ENCODE data around the gene ERC1.

ERC1 gene

DNA sequence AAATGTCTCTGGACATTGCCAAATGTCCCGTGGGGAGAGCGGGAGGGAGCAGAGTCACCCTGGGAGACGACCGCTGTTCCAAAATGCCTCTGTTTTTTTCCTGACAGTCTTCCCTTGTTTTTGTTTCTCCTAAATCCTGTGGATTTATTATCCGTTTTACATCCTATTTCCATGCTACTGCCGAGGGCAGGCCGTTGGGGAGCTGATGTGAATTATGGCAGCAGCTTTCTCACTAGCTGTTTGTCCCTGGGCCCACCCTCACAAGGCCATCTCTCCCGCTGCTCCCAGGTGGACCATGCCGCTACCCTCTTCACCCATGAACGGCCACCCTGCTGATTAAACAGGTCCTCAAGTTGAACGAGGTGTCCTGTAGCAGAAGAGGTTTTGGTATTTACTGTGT is 548.1 kb downstream of the ERC1 start:
- peaks cover 15% of the 10 kb centered on the region for H3F3A ChIP-seq (ENCODE audit: insufficient read depth, low read length)
- peaks cover 21% of the 10 kb centered on the region for H3K4me1 ChIP-seq (ENCODE audit: low read length)
- H3K9ac ChIP-seq (ENCODE audit: low read length), result no peak overlapping the region
- H3K4me3 ChIP-seq (ENCODE audit: low read length), result no peak overlapping the region
- H2AFZ ChIP-seq (ENCODE audit: low read length), result no peak overlapping the region
- TF ChIP-seq EZH2 (optimal IDR thresholded peaks at IDR 0.05; ENCODE audit: low read depth, low read length) (no peak), EZH2phosphoT487 (IDR thresholded peaks at IDR 0.05; ENCODE audit: low read length) (no peak)
- TF ChIP-seq, protein P1, sequence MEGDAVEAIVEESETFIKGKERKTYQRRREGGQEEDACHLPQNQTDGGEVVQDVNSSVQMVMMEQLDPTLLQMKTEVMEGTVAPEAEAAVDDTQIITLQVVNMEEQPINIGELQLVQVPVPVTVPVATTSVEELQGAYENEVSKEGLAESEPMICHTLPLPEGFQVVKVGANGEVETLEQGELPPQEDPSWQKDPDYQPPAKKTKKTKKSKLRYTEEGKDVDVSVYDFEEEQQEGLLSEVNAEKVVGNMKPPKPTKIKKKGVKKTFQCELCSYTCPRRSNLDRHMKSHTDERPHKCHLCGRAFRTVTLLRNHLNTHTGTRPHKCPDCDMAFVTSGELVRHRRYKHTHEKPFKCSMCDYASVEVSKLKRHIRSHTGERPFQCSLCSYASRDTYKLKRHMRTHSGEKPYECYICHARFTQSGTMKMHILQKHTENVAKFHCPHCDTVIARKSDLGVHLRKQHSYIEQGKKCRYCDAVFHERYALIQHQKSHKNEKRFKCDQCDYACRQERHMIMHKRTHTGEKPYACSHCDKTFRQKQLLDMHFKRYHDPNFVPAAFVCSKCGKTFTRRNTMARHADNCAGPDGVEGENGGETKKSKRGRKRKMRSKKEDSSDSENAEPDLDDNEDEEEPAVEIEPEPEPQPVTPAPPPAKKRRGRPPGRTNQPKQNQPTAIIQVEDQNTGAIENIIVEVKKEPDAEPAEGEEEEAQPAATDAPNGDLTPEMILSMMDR (IDR thresholded peaks at IDR 0.05; ENCODE audit: low read length), result no peak
- DNase-seq, result no peak
- no peak overlapping the region for H3K4me2 ChIP-seq (ENCODE audit: low read depth, low read length)
- no peaks in the 10 kb centered on the region for H3K27me3 ChIP-seq (replicated peaks; ENCODE audit: insufficient read depth, low read length)
- peaks cover 4% of the 10 kb centered on the region; the same call in 1 of the 2 replicates for H3K36me3 ChIP-seq (replicated peaks; ENCODE audit: insufficient read depth, low read length)
- no peaks in the 10 kb centered on the region for H3K9me2 ChIP-seq (replicated peaks; ENCODE audit: insufficient read depth, low read length)
- H3K79me2 ChIP-seq (ENCODE audit: low read length), result peaks cover 100% of the 10 kb centered on the region
- peaks cover 9% of the 10 kb centered on the region for H4K20me1 ChIP-seq (ENCODE audit: insufficient read depth, low read length)
- H3K27ac ChIP-seq (ENCODE audit: low read length), result no peak overlapping the region
- H3K9me3 ChIP-seq (replicated peaks; ENCODE audit: insufficient read depth, low read length), result no peaks in the 10 kb centered on the region

DNA sequence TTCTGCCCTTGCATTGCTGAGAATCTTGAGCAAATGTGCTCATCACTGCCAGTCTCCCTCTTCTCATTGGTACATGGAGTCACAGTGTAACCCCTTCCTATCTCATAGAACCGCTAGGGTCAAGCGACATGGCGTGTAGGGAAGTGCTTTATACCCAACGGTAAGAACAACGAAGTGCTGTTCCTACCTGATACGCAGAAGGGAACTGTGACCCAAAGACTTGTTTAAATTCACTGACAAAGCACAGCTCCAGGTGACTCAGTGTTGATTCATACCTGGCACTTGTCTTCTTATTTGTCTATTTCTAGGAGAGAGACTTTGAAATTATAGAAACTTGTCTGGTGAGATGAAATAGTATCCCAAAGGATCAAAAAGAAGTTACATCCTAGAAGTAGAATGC is 549.7 kb downstream of the ERC1 start:
- no peaks in the 10 kb centered on the region for H3K9me2 ChIP-seq (replicated peaks; ENCODE audit: insufficient read depth, low read length)
- TF ChIP-seq EZH2phosphoT487 (IDR thresholded peaks at IDR 0.05; ENCODE audit: low read length) (no peak), EZH2 (optimal IDR thresholded peaks at IDR 0.05; ENCODE audit: low read depth, low read length) (no peak)
- TF ChIP-seq, protein P1 (IDR thresholded peaks at IDR 0.05; ENCODE audit: low read length), result no peak
- H3K27ac ChIP-seq (ENCODE audit: low read length), result no peak overlapping the region
- peaks cover 6% of the 10 kb centered on the region; the same call in 1 of the 2 replicates for H3K36me3 ChIP-seq (replicated peaks; ENCODE audit: insufficient read depth, low read length)
- no peak overlapping the region for H3K4me3 ChIP-seq (ENCODE audit: low read length)
- peaks cover 13% of the 10 kb centered on the region for H3K4me1 ChIP-seq (ENCODE audit: low read length)
- no peaks in the 10 kb centered on the region for H3K27me3 ChIP-seq (replicated peaks; ENCODE audit: insufficient read depth, low read length)
- peaks cover 9% of the 10 kb centered on the region for H4K20me1 ChIP-seq (ENCODE audit: insufficient read depth, low read length)
- no peak overlapping the region for H3K9ac ChIP-seq (ENCODE audit: low read length)
- no peak overlapping the region for H3K4me2 ChIP-seq (ENCODE audit: low read depth, low read length)
- no peak overlapping the region for H2AFZ ChIP-seq (ENCODE audit: low read length)
- no peaks in the 10 kb centered on the region for H3F3A ChIP-seq (ENCODE audit: insufficient read depth, low read length)
- DNase-seq, result no peak
- no peaks in the 10 kb centered on the region for H3K9me3 ChIP-seq (replicated peaks; ENCODE audit: insufficient read depth, low read length)
- peaks cover 100% of the 10 kb centered on the region for H3K79me2 ChIP-seq (ENCODE audit: low read length)

DNA sequence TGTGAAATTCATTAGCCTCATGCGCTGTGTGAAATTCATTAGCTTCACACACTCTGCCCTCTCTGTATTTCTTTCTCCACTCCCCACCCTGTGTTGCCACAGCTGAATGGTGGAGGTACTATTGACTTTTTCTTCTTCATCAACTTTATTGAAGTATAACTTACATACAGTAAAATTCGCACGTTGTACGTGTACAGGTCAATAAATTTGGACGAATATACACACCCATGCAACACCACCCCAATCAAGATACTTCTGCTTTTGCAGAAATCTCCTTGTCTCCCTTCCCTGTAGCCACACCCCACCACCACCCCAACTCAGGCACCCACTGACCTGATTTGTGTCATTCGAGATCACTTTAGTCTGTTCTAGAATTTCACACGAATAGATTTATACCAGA is 551.6 kb downstream of the ERC1 start:
- Histone ChIP-seq H3K36me3 (replicated peaks; ENCODE audit: insufficient read depth, low read length) (peaks cover 15% of the 10 kb centered on the region), H3K4me2 (ENCODE audit: low read depth, low read length) (no peak overlapping the region), H3F3A (ENCODE audit: insufficient read depth, low read length) (no peaks in the 10 kb centered on the region; the same call in 1 of the 2 replicates), H3K9me2 (replicated peaks; ENCODE audit: insufficient read depth, low read length) (no peaks in the 10 kb centered on the region), H3K9me3 (replicated peaks; ENCODE audit: insufficient read depth, low read length) (no peaks in the 10 kb centered on the region), H4K20me1 (ENCODE audit: insufficient read depth, low read length) (peaks cover 13% of the 10 kb centered on the region), H3K9ac (ENCODE audit: low read length) (no peak overlapping the region), H3K79me2 (ENCODE audit: low read length) (peaks cover 100% of the 10 kb centered on the region), H3K27ac (ENCODE audit: low read length) (no peak overlapping the region), H2AFZ (ENCODE audit: low read length) (no peak overlapping the region), H3K27me3 (replicated peaks; ENCODE audit: insufficient read depth, low read length) (no peaks in the 10 kb centered on the region), H3K4me3 (ENCODE audit: low read length) (no peak overlapping the region), H3K4me1 (ENCODE audit: low read length) (no peaks in the 10 kb centered on the region)
- TF ChIP-seq EZH2 (optimal IDR thresholded peaks at IDR 0.05; ENCODE audit: low read depth, low read length) (no peak), EZH2phosphoT487 (IDR thresholded peaks at IDR 0.05; ENCODE audit: low read length) (no peak)
- TF ChIP-seq, protein P1 (IDR thresholded peaks at IDR 0.05; ENCODE audit: low read length), result no peak
- no peak for DNase-seq

All from MM.1S (cell line).